PC-9 (cell line): ENCODE results near the gene FEZ2. TPM values are rescaled to one million over a fixed set of nuclear protein-coding genes. Genes with fewer than 3 reads are reported as not detected.
A peak's percentile ranks its signal among the peaks of the same experiment; 100 is the strongest.

Experiments
- BruUV-seq: library from RNA; stranded (reverse); fragments of 400-500 nt; replicated peaks from 2 replicates; lab custom pipeline; 2021; lab: Mats Ljungman, UMichigan
- CTCF ChIA-PET: fragments of 300-600 bp; sonication (Branson Sonifier 250); formaldehyde crosslinking; loops from one replicate; lab custom pipeline; 2022; ENCODE audit warnings: antibody characterized with exemption; lab: Charles Lee
- POLR2A ChIA-PET: fragments of 300-600 bp; sonication (Branson Sonifier 250); formaldehyde crosslinking; loops from one replicate; lab custom pipeline; 2022; ENCODE audit warnings: antibody characterized with exemption; ENCODE audit not compliant: unreplicated experiment; lab: Charles Lee
- DNase-seq, 2 experiments: peaks; one replicate each; pipeline versions ENCODE4 v3.0.0 to v3.0.0-alpha.2; 2015 to 2022; ENCODE audit warnings: mixed read lengths in 1 of 2
- H2AFZ ChIP-seq: fragments of 200-600 bp; sonication (generic); 2 replicates; pipeline ENCODE4 v1.8.1; 2017; ENCODE audit warnings: antibody characterized with exemption
- H3F3A ChIP-seq: fragments of 200-600 bp; sonication (generic); 2 replicates; pipeline ENCODE4 v1.8.1; 2017; ENCODE audit warnings: antibody characterized with exemption, mild to moderate bottlenecking, low read depth; ENCODE audit not compliant: insufficient read depth
- H3K27ac ChIP-seq: fragments of 200-600 bp; sonication (generic); 2 replicates; pipeline ENCODE4 v1.6.1; 2016; ENCODE audit warnings: mixed run types
- H3K27me3 ChIP-seq: fragments of 200-600 bp; sonication (generic); 2 replicates; pipeline ENCODE4 v1.6.1; 2016; ENCODE audit warnings: low read depth, mixed run types; ENCODE audit not compliant: insufficient read depth
- H3K36me3 ChIP-seq: fragments of 200-600 bp; sonication (generic); 2 replicates; pipeline ENCODE4 v1.6.1; 2016; ENCODE audit warnings: low read depth, mixed run types
- H3K4me1 ChIP-seq: fragments of 200-600 bp; sonication (generic); replicated peaks from 2 replicates; pipeline ENCODE4 v1.6.1; 2016; ENCODE audit warnings: mixed run types; ENCODE audit not compliant: insufficient read depth
- H3K4me2 ChIP-seq: fragments of 200-600 bp; sonication (generic); 2 replicates; pipeline ENCODE4 v1.6.1; 2017; ENCODE audit warnings: mixed run types
- H3K4me3 ChIP-seq: fragments of 200-600 bp; sonication (generic); 2 replicates; pipeline ENCODE4 v1.6.1; 2016; ENCODE audit warnings: mixed run types
- H3K79me2 ChIP-seq: fragments of 200-600 bp; sonication (generic); 2 replicates; pipeline ENCODE4 v1.6.1; 2017; ENCODE audit warnings: low read depth, mixed run types
- H3K9me2 ChIP-seq: fragments of 200-600 bp; sonication (generic); 2 replicates; pipeline ENCODE4 v1.8.1; 2017; ENCODE audit warnings: mild to moderate bottlenecking; ENCODE audit not compliant: insufficient read depth
- H3K9me3 ChIP-seq: fragments of 200-600 bp; sonication (generic); 2 replicates; pipeline ENCODE4 v1.8.1; 2016; ENCODE audit warnings: low read depth; ENCODE audit not compliant: insufficient read depth
- H4K20me1 ChIP-seq: fragments of 200-600 bp; sonication (generic); 2 replicates; pipeline ENCODE4 v1.8.1; 2017; ENCODE audit not compliant: insufficient read depth
- CTCF ChIP-seq: fragments of 200-600 bp; sonication (generic); conservative IDR thresholded peaks from 2 replicates; pipeline ENCODE4 v1.6.1; 2017; ENCODE audit warnings: mixed run types, antibody characterized with exemption, mild to moderate bottlenecking, moderate library complexity
- EZH2 ChIP-seq: fragments of 200-600 bp; sonication (generic); IDR thresholded peaks from 2 replicates; pipeline ENCODE4 v1.8.0; 2017; ENCODE audit warnings: antibody characterized with exemption, low read depth
- intact Hi-C: fragments of 100-400 bp; cut with micrococcal nuclease; formaldehyde crosslinking; loops from one replicate; pipeline ENCODE4 v1.10.0; 2022; ENCODE audit not compliant: unreplicated experiment
- total RNA-seq: library from RNA; stranded (reverse); gene quantifications from 2 replicates; pipeline ENCODE4 v1.2.3, GENCODE V29; 2021

The FEZ2 gene
- total RNA-seq, 1 experiment from 2014 or later: 33.9 TPM

- DNase-seq: no peak
- no TSS peak for BruUV-seq
- no peaks in the 10 kb centered on the region for H3F3A ChIP-seq
- H3K27ac ChIP-seq: no peak overlapping the region
- H3K9me3 ChIP-seq: no peaks in the 10 kb centered on the region
- no peaks in the 10 kb centered on the region for H4K20me1 ChIP-seq
- H2AFZ ChIP-seq: no peak overlapping the region
- H3K79me2 ChIP-seq: no peaks in the 10 kb centered on the region
- ChIA-PET POLR2A (no interaction called here), CTCF (no interaction called here)
- intact Hi-C loops: no loop called here
- H3K4me1 ChIP-seq: no peaks in the 10 kb centered on the region
- no peaks in the 10 kb centered on the region for H3K9me2 ChIP-seq
- H3K36me3 ChIP-seq: 0 out of 2 replicates have a peak, but pooled peaks cover 28% of the 10 kb centered on the region
- no peak overlapping the region for H3K4me3 ChIP-seq
- no peak overlapping the region for H3K4me2 ChIP-seq
- no peaks in the 10 kb centered on the region for H3K27me3 ChIP-seq
- TF ChIP-seq EZH2 (no peak), CTCF (no peak)
Measured at GRCh38 chr2:36535099-36535498, 62.9 kb downstream of the FEZ2 start.

- Histone ChIP-seq H3K9me2 (no peaks in the 10 kb centered on the region), H3F3A (no peaks in the 10 kb centered on the region), H3K9me3 (no peaks in the 10 kb centered on the region), H3K4me2 (no peak overlapping the region), H3K27ac (no peak overlapping the region), H4K20me1 (no peaks in the 10 kb centered on the region), H3K4me1 (no peaks in the 10 kb centered on the region), H3K4me3 (no peak overlapping the region), H3K27me3 (no peaks in the 10 kb centered on the region), H2AFZ (no peak overlapping the region), H3K79me2 (no peaks in the 10 kb centered on the region), H3K36me3 (0 out of 2 replicates have a peak, but pooled peaks cover 28% of the 10 kb centered on the region)
- BruUV-seq: no TSS peak
- no peak for DNase-seq
- TF ChIP-seq EZH2 (no peak), CTCF (no peak)
- CTCF ChIA-PET: no interaction called here
- POLR2A ChIA-PET: no interaction called here
- intact Hi-C loops: no loop called here
Measured at GRCh38 chr2:36534275-36534799, 63.6 kb downstream of the FEZ2 start.

- TF ChIP-seq CTCF: no peak
- TF ChIP-seq EZH2: no peak
- Histone ChIP-seq H3K4me2 (no peak overlapping the region), H3K9me2 (no peaks in the 10 kb centered on the region), H3K27me3 (no peaks in the 10 kb centered on the region), H3K79me2 (no peaks in the 10 kb centered on the region), H3K4me1 (no peaks in the 10 kb centered on the region), H3K4me3 (no peak overlapping the region), H3K9me3 (no peaks in the 10 kb centered on the region), H4K20me1 (no peaks in the 10 kb centered on the region), H3K27ac (no peak overlapping the region), H3F3A (no peaks in the 10 kb centered on the region), H2AFZ (no peak overlapping the region), H3K36me3 (peaks cover 11% of the 10 kb centered on the region; the same call in 1 of the 2 replicates)
- CTCF ChIA-PET: no interaction called here
- POLR2A ChIA-PET: no interaction called here
- TSS peak; percentile 5 for BruUV-seq
- intact Hi-C loops: no loop called here
- no peak for DNase-seq
Measured at GRCh38 chr2:36530983-36531354, 67.0 kb downstream of the FEZ2 start.
